ENCODE results near the gene RASGRF2.

The RASGRF2 gene

DNA sequence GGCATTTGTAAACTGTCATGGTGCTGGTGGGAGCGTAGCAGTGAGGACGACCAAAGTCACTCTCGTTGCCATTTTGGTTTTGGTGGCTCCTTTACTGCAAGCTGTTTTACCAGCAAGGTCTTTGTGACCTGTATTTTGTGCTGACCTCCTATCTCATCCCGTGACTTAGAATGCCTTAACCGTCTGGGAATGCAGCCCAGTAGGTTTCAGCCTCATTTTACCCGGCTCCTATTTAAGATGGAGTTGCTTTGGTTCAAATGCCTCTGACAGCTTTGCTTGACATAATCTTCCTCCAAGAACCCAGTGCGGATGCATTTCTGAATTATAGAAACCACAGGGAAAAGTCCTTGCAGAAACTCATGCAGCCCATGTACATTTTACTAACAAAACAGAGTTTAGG, 3.9 kb upstream of the RASGRF2 start:
- peaks cover 2% of the 10 kb centered on the region for H3K9me3 ChIP-seq (ENCODE audit: insufficient read depth, low read depth, low read length)
- peaks cover 22% of the 10 kb centered on the region for H3K79me2 ChIP-seq (ENCODE audit: control insufficient read depth, insufficient read depth, low read length, poor library complexity)
- peak overlapping the region; percentile 78 for H4K91ac ChIP-seq (ENCODE audit: low read depth, low read length)
- H2BK120ac ChIP-seq (ENCODE audit: insufficient read depth, low read length, poor library complexity) = peak overlapping the region; percentile 84
- H3K18ac ChIP-seq (ENCODE audit: low read length) = no peak overlapping the region
- peak overlapping the region; percentile 12 for H4K8ac ChIP-seq (ENCODE audit: low read depth, low read length)
- H3K4me1 ChIP-seq (ENCODE audit: control insufficient read depth in 1 of 2, insufficient read depth in 2 of 2, low read length in 2 of 2) = peaks cover 5 to 12% of the 10 kb centered on the region in 2 experiments
- no peak overlapping the region for H4K12ac ChIP-seq (ENCODE audit: low read depth, low read length)
- H3K27ac ChIP-seq (ENCODE audit: low read depth, low read length) = peak overlapping the region; percentile 64
- no peak overlapping the region for H3K23ac ChIP-seq (ENCODE audit: low read length)
- DNase-seq = peak in 1 of 2 donors; percentile 47
- H2BK12ac ChIP-seq (ENCODE audit: low read length) = no peak overlapping the region
- no peak overlapping the region for H3K9ac ChIP-seq (ENCODE audit: low read length)
- peaks cover 2% of the 10 kb centered on the region in 2 experiments for H3K36me3 ChIP-seq (ENCODE audit: control insufficient read depth in 1 of 2, insufficient read depth in 2 of 2, low read length in 2 of 2)
- H2AFZ ChIP-seq (ENCODE audit: insufficient read depth, low read length, poor library complexity) = no peak overlapping the region
- no peak overlapping the region for H2AK5ac ChIP-seq (ENCODE audit: low read length)
- no CpG with 5 or more reads among the region's 7 CpGs for WGBS (ENCODE audit: extremely low coverage, insufficient coverage, insufficient read length)
- no peak overlapping the region for H3K14ac ChIP-seq (ENCODE audit: low read length)
- no peak overlapping the region for H3K4me3 ChIP-seq (ENCODE audit: low read depth, low read length)
- no peaks in the 10 kb centered on the region for H3K27me3 ChIP-seq (ENCODE audit: insufficient read depth, low read length)
- H2BK5ac ChIP-seq (ENCODE audit: low read depth, low read length, poor library complexity) = peak overlapping the region; percentile 78
- H3K4me2 ChIP-seq (ENCODE audit: low read length) = no peak overlapping the region
- peaks cover 32% of the 10 kb centered on the region for H3K79me1 ChIP-seq (ENCODE audit: low read length)
- no peak overlapping the region for H3K4ac ChIP-seq (ENCODE audit: low read depth, low read length)

DNA sequence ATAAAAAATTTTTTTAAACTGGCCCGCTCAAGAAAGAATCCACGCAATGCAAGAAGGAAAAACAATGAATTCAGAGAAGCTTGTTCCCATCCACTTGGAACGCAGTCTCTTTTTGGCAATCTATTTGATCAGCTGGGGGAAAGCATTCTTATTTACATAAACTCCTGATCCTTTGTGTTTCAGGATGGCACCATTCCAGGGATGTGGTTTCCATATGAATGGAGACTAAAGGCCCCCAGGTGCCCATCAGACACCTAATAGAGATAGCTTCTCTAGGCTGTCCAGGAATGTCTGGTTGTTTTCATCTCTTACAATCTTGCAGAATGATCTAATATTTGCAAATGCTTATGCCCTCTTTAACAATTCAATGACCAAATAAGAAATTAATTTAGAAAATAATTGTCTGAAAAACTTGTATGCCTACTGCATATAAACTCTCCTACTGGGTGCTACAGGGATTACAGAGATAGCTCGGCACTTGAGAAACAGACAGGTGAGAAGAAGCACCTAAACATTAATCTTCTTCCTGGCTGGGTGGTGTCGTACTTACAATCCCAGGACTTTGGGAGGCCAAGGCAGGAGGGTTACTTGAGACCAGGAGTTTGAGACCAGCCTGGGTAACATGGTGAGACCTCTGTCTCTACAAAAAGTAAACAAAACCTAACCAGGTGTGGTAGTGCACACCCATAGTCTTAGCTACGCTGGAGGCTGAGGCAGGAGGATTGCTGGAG, 3.0 kb upstream of the RASGRF2 start:
- Histone ChIP-seq H3K9me3 (ENCODE audit: insufficient read depth, low read depth, low read length) (peaks cover 2% of the 10 kb centered on the region), H3K4ac (ENCODE audit: low read depth, low read length) (peak overlapping the region; percentile 24), H2BK5ac (ENCODE audit: low read depth, low read length, poor library complexity) (peak overlapping the region; percentile 93), H3K4me2 (ENCODE audit: low read length) (no peak overlapping the region), H3K18ac (ENCODE audit: low read length) (peak overlapping the region; percentile 28), H3K14ac (ENCODE audit: low read length) (peak overlapping the region; percentile 21), H3K9ac (ENCODE audit: low read length) (no peak overlapping the region), H3K79me2 (ENCODE audit: control insufficient read depth, insufficient read depth, low read length, poor library complexity) (peaks cover 24% of the 10 kb centered on the region), H3K36me3 (ENCODE audit: control insufficient read depth in 1 of 2, insufficient read depth in 2 of 2, low read length in 2 of 2) (peaks cover 2% of the 10 kb centered on the region in 2 experiments), H3K4me1 (ENCODE audit: control insufficient read depth in 1 of 2, insufficient read depth in 2 of 2, low read length in 2 of 2) (peaks cover 5 to 12% of the 10 kb centered on the region in 2 experiments), H4K8ac (ENCODE audit: low read depth, low read length) (peak overlapping the region; percentile 59), H3K23ac (ENCODE audit: low read length) (no peak overlapping the region), H2AK5ac (ENCODE audit: low read length) (no peak overlapping the region), H4K12ac (ENCODE audit: low read depth, low read length) (no peak overlapping the region), H4K91ac (ENCODE audit: low read depth, low read length) (peak overlapping the region; percentile 97), H3K4me3 (ENCODE audit: low read depth, low read length) (no peak overlapping the region), H2BK12ac (ENCODE audit: low read length) (peak overlapping the region; percentile 96), H3K27ac (ENCODE audit: low read depth, low read length) (peak overlapping the region; percentile 64), H2AFZ (ENCODE audit: insufficient read depth, low read length, poor library complexity) (no peak overlapping the region), H3K27me3 (ENCODE audit: insufficient read depth, low read length) (no peaks in the 10 kb centered on the region), H3K79me1 (ENCODE audit: low read length) (peaks cover 35% of the 10 kb centered on the region), H2BK120ac (ENCODE audit: insufficient read depth, low read length, poor library complexity) (peak overlapping the region; percentile 48)
- WGBS (ENCODE audit: extremely low coverage, insufficient coverage, insufficient read length) = no CpG with 5 or more reads among the region's 6 CpGs
- peak; percentile 53 to 65 for DNase-seq

DNA sequence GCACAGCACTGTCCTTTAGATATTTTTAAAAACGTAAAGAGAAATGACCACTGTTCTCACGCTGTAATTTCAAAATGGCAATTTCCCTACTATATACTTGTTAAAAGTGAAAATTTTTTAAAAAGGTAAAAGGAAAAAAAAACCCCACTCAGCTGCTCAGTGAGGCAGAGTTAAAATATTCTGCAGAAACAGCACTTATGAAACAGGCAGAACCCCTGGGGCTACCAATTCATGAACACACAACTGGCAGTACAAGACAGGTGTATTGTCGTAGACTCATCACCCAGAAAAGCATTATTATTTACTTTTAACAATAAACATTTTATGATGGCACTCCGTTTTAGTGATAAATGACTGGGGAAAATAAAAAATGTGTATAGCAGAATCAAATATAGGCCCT, 1.5 kb upstream of the RASGRF2 start:
- Histone ChIP-seq H3K79me1 (ENCODE audit: low read length) (peaks cover 35% of the 10 kb centered on the region), H3K4me2 (ENCODE audit: low read length) (peak overlapping the region; percentile 93), H3K18ac (ENCODE audit: low read length) (no peak overlapping the region), H4K12ac (ENCODE audit: low read depth, low read length) (no peak overlapping the region), H2AFZ (ENCODE audit: insufficient read depth, low read length, poor library complexity) (no peak overlapping the region), H3K14ac (ENCODE audit: low read length) (no peak overlapping the region), H3K4me1 (ENCODE audit: control insufficient read depth in 1 of 2, insufficient read depth in 2 of 2, low read length in 2 of 2) (peaks cover 5 to 12% of the 10 kb centered on the region in 2 experiments), H3K9ac (ENCODE audit: low read length) (no peak overlapping the region), H2AK5ac (ENCODE audit: low read length) (no peak overlapping the region), H3K9me3 (ENCODE audit: insufficient read depth, low read depth, low read length) (peaks cover 2% of the 10 kb centered on the region), H3K4me3 (ENCODE audit: low read depth, low read length) (no peak overlapping the region), H2BK120ac (ENCODE audit: insufficient read depth, low read length, poor library complexity) (peak overlapping the region; percentile 31), H3K79me2 (ENCODE audit: control insufficient read depth, insufficient read depth, low read length, poor library complexity) (peaks cover 26% of the 10 kb centered on the region), H3K27me3 (ENCODE audit: insufficient read depth, low read length) (no peaks in the 10 kb centered on the region), H3K36me3 (ENCODE audit: control insufficient read depth in 1 of 2, insufficient read depth in 2 of 2, low read length in 2 of 2) (peaks cover 0 to 2% of the 10 kb centered on the region in 2 experiments), H2BK5ac (ENCODE audit: low read depth, low read length, poor library complexity) (no peak overlapping the region), H4K91ac (ENCODE audit: low read depth, low read length) (no peak overlapping the region), H2BK12ac (ENCODE audit: low read length) (no peak overlapping the region), H3K23ac (ENCODE audit: low read length) (no peak overlapping the region), H3K4ac (ENCODE audit: low read depth, low read length) (no peak overlapping the region), H4K8ac (ENCODE audit: low read depth, low read length) (no peak overlapping the region), H3K27ac (ENCODE audit: low read depth, low read length) (peak overlapping the region; percentile 89)
- peak; percentile 74 to 76 for DNase-seq
- WGBS (ENCODE audit: extremely low coverage, insufficient coverage, insufficient read length) = no CpG with 5 or more reads among the region's 4 CpGs

DNA sequence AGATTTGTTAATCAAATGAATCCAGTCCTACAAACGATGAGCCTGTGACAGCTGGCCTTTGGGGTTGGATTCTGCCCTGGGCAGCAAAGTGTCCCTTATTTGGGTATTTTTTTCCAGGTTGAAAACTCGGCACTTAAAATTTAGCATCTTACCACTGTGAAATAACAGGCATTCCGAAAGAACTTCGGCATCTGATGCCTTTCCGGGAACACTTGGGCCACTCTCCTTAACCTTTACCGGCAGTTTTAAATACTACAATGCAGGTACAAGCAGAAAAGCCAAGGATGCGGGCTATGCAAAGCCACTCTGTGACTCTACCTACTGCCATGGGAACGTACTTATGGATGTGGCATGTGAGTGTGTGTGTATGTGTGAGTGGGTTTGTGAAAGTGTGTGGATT, 1.0 kb upstream of the RASGRF2 start:
- H4K91ac ChIP-seq (ENCODE audit: low read depth, low read length) = peak overlapping the region; percentile 100
- no peak overlapping the region for H3K4ac ChIP-seq (ENCODE audit: low read depth, low read length)
- H2BK12ac ChIP-seq (ENCODE audit: low read length) = peak overlapping the region; percentile 85
- peak overlapping the region; percentile 88 for H2AK5ac ChIP-seq (ENCODE audit: low read length)
- peak; percentile 88 to 95 for DNase-seq
- peaks cover 0 to 2% of the 10 kb centered on the region in 2 experiments for H3K36me3 ChIP-seq (ENCODE audit: control insufficient read depth in 1 of 2, insufficient read depth in 2 of 2, low read length in 2 of 2)
- peak overlapping the region; percentile 89 for H3K27ac ChIP-seq (ENCODE audit: low read depth, low read length)
- H3K9me3 ChIP-seq (ENCODE audit: insufficient read depth, low read depth, low read length) = peaks cover 2% of the 10 kb centered on the region
- H2AFZ ChIP-seq (ENCODE audit: insufficient read depth, low read length, poor library complexity) = no peak overlapping the region
- peaks cover 36% of the 10 kb centered on the region for H3K79me1 ChIP-seq (ENCODE audit: low read length)
- H3K23ac ChIP-seq (ENCODE audit: low read length) = peak overlapping the region; percentile 83
- no CpG with 5 or more reads among the region's 8 CpGs for WGBS (ENCODE audit: extremely low coverage, insufficient coverage, insufficient read length)
- peak overlapping the region; percentile 84 for H3K18ac ChIP-seq (ENCODE audit: low read length)
- peak overlapping the region; percentile 69 for H3K14ac ChIP-seq (ENCODE audit: low read length)
- no peak overlapping the region for H4K12ac ChIP-seq (ENCODE audit: low read depth, low read length)
- H3K4me1 ChIP-seq (ENCODE audit: control insufficient read depth in 1 of 2, insufficient read depth in 2 of 2, low read length in 2 of 2) = peaks cover 5 to 12% of the 10 kb centered on the region in 2 experiments
- H3K27me3 ChIP-seq (ENCODE audit: insufficient read depth, low read length) = no peaks in the 10 kb centered on the region
- peaks cover 26% of the 10 kb centered on the region for H3K79me2 ChIP-seq (ENCODE audit: control insufficient read depth, insufficient read depth, low read length, poor library complexity)
- H2BK5ac ChIP-seq (ENCODE audit: low read depth, low read length, poor library complexity) = peak overlapping the region; percentile 89
- peak overlapping the region; percentile 93 for H3K4me2 ChIP-seq (ENCODE audit: low read length)
- H3K4me3 ChIP-seq (ENCODE audit: low read depth, low read length) = peak overlapping the region; percentile 71
- peak overlapping the region; percentile 42 for H3K9ac ChIP-seq (ENCODE audit: low read length)
- peak overlapping the region; percentile 96 for H2BK120ac ChIP-seq (ENCODE audit: insufficient read depth, low read length, poor library complexity)
- H4K8ac ChIP-seq (ENCODE audit: low read depth, low read length) = no peak overlapping the region

All from trophoblast cell (in vitro differentiated cells and primary cell).